HG03045 (cell line): ENCODE results near the gene AMY2B.
"Not testable (repeated sequence)": the region's sequence is repeated elsewhere in the genome, so short reads cannot be mapped to it uniquely, and the experiment has no call there.

Experiments used
- ATAC-seq: cut with Tn5 transposase; IDR thresholded peaks from one replicate; pipeline ENCODE4 v1.9.1; 2021; ENCODE audit warnings: mild to moderate bottlenecking, moderate library complexity; ENCODE audit not compliant: unreplicated experiment

AMY2B gene

GRCh38 chr1:103616994-103617477 is 45.6 kb downstream of the AMY2B start, which contains the start of gene AMY2A:
Gene AMY2A, plus strand, starts transcription at chr1:103617427. Its CDS starts 14 bp downstream, at chr1:103617441.
- not testable (repeated sequence) for ATAC-seq

DNA sequence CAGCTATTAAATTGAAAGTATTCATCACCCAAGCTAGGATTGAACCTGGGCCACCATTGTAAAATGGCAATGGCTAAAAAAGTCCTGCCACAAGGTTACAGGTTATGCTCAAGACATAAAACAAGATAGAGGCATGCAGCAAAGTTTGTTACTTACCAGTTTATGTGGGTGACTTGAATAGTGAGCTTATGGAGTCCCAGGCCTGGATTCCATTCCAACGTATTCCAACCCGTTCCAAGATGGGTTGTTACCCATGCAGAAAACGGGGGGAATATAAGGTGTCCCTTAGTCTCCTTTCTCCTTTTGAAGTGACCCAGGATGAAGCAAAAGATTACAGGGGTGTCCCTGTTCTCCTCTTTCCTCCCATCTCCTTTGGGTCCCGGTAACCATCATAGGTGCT is 56.0 kb downstream of the AMY2B start:
- not testable (repeated sequence) for ATAC-seq
